ENCODE data around the gene AKAP6. TPM values are rescaled to one million over a fixed set of nuclear protein-coding genes. Genes with fewer than 3 reads are reported as not detected.

Gene AKAP6
- total and polyA plus RNA-seq, 10 of the 15 experiments (the other 5 are each of a cell fraction or from before 2014, with no cell fraction given), result 0.35 to 5.9 (median 2.2) TPM

DNA sequence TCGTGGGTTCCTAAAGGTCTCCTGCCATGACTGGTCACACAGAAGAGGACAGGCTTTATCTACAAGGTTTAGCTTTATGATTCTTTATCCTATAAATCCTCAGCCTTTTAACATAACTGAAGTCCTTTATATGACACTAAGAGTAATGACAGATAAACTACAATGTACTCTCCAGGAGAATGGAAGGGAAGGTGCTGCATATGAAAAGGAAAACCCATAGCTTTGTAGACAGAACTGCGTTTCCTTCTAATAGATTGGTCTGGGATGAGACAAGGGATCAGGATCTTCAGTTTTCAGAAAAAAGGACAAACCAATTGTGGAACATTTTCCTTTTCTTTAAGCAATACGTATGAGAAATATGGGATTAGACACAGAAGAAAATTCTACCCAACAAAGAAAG lies 408.5 kb downstream of the AKAP6 start:
- Histone ChIP-seq H3K4me3 (no peak overlapping the region), H3K4me2 (ENCODE audit: control insufficient read depth, insufficient read depth) (no peak overlapping the region), H3K9ac (ENCODE audit: control insufficient read depth, insufficient read depth, low read length) (no peak overlapping the region), H2AFZ (ENCODE audit: control insufficient read depth, low read depth, low read length) (no peak overlapping the region), H3K27ac (ENCODE audit: control insufficient read depth, insufficient read depth) (no peak overlapping the region), H3K9me3 (replicated peaks; ENCODE audit: control insufficient read depth, insufficient read depth, low read length) (no peaks in the 10 kb centered on the region), H3K36me3 (ENCODE audit: control insufficient read depth in 2 of 2, insufficient read depth in 2 of 2, low read length in 1 of 2) (no peaks in the 10 kb centered on the region), H3K79me2 (ENCODE audit: control insufficient read depth, insufficient read depth, low read length) (no peaks in the 10 kb centered on the region), H4K20me1 (ENCODE audit: control insufficient read depth, insufficient read depth) (no peaks in the 10 kb centered on the region), H3K27me3 (replicated peaks in 1 of 2; ENCODE audit: control insufficient read depth in 2 of 2, insufficient read depth in 2 of 2, low read length in 1 of 2) (no peaks in the 10 kb centered on the region), H3K4me1 (ENCODE audit: control insufficient read depth, insufficient read depth, low read length) (no peaks in the 10 kb centered on the region)
- intact Hi-C loops (cut with micrococcal nuclease; ENCODE audit: unreplicated experiment), result no loop called here
- FAIRE-seq, result no peak
- ChIA-PET POLR2A (no interaction called here), CTCF (no interaction called here), RAD21 (ENCODE audit: unreplicated experiment) (no interaction called here), SMC1A (ENCODE audit: uncharacterized antibody, unreplicated experiment) (no interaction called here)
- DNase-seq (ENCODE audit: low read depth, low spot score), result no peak
- in situ Hi-C loops (cut with MboI), result no loop called here
- WGBS (ENCODE audit: insufficient coverage, insufficient replicate concordance, low lambda C conversion rate, missing lambda C conversion rate), result 2% methylated on average over 3 of the region's 3 CpGs
- no TSS peak for BruUV-seq (replicated peaks)
- ATAC-seq, result no peak
- TF ChIP-seq CHD4 (IDR thresholded peaks at IDR 0.05) (no peak), HDGF (IDR thresholded peaks at IDR 0.05) (no peak), JUNB (IDR thresholded peaks at IDR 0.05) (no peak), POLR2AphosphoS2 (IDR thresholded peaks at IDR 0.05; ENCODE audit: low read depth, low read length) (no peak), RBBP5 (conservative IDR thresholded peaks at IDR 0.05) (no peak), ATF7 (IDR thresholded peaks at IDR 0.05; ENCODE audit: low read depth) (no peak), CEBPB (IDR thresholded peaks at IDR 0.05; ENCODE audit: borderline replicate concordance in 1 of 2, low read depth in 2 of 2, low read length in 2 of 2) (no peak), NR2C1 (IDR thresholded peaks at IDR 0.05) (no peak), IRF4 (IDR thresholded peaks at IDR 0.05; ENCODE audit: low read depth, low read length) (no peak), RAD51 (IDR thresholded peaks at IDR 0.05) (no peak), ZSCAN29 (IDR thresholded peaks at IDR 0.05) (no peak), EGR1 (IDR thresholded peaks at IDR 0.05; ENCODE audit: borderline replicate concordance in 1 of 2, low read depth in 2 of 2, low read length in 2 of 2) (no peak), NBN (IDR thresholded peaks at IDR 0.05) (no peak), HDAC2 (IDR thresholded peaks at IDR 0.05) (no peak)
- TF ChIP-seq, protein P1, sequence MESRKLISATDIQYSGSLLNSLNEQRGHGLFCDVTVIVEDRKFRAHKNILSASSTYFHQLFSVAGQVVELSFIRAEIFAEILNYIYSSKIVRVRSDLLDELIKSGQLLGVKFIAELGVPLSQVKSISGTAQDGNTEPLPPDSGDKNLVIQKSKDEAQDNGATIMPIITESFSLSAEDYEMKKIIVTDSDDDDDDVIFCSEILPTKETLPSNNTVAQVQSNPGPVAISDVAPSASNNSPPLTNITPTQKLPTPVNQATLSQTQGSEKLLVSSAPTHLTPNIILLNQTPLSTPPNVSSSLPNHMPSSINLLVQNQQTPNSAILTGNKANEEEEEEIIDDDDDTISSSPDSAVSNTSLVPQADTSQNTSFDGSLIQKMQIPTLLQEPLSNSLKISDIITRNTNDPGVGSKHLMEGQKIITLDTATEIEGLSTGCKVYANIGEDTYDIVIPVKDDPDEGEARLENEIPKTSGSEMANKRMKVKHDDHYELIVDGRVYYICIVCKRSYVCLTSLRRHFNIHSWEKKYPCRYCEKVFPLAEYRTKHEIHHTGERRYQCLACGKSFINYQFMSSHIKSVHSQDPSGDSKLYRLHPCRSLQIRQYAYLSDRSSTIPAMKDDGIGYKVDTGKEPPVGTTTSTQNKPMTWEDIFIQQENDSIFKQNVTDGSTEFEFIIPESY (IDR thresholded peaks at IDR 0.05), result no peak
- TF ChIP-seq, protein P2, sequence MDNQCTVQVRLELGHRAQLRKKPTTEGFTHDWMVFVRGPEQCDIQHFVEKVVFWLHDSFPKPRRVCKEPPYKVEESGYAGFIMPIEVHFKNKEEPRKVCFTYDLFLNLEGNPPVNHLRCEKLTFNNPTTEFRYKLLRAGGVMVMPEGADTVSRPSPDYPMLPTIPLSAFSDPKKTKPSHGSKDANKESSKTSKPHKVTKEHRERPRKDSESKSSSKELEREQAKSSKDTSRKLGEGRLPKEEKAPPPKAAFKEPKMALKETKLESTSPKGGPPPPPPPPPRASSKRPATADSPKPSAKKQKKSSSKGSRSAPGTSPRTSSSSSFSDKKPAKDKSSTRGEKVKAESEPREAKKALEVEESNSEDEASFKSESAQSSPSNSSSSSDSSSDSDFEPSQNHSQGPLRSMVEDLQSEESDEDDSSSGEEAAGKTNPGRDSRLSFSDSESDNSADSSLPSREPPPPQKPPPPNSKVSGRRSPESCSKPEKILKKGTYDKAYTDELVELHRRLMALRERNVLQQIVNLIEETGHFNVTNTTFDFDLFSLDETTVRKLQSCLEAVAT (IDR thresholded peaks at IDR 0.05), result no peak
- TF ChIP-seq, protein P3, sequence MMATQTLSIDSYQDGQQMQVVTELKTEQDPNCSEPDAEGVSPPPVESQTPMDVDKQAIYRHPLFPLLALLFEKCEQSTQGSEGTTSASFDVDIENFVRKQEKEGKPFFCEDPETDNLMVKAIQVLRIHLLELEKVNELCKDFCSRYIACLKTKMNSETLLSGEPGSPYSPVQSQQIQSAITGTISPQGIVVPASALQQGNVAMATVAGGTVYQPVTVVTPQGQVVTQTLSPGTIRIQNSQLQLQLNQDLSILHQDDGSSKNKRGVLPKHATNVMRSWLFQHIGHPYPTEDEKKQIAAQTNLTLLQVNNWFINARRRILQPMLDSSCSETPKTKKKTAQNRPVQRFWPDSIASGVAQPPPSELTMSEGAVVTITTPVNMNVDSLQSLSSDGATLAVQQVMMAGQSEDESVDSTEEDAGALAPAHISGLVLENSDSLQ (IDR thresholded peaks at IDR 0.05), result no peak
- TF ChIP-seq, protein P4, sequence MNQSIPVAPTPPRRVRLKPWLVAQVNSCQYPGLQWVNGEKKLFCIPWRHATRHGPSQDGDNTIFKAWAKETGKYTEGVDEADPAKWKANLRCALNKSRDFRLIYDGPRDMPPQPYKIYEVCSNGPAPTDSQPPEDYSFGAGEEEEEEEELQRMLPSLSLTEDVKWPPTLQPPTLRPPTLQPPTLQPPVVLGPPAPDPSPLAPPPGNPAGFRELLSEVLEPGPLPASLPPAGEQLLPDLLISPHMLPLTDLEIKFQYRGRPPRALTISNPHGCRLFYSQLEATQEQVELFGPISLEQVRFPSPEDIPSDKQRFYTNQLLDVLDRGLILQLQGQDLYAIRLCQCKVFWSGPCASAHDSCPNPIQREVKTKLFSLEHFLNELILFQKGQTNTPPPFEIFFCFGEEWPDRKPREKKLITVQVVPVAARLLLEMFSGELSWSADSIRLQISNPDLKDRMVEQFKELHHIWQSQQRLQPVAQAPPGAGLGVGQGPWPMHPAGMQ (IDR thresholded peaks at IDR 0.05; ENCODE audit: borderline replicate concordance), result no peak
- TF ChIP-seq, protein P5, sequence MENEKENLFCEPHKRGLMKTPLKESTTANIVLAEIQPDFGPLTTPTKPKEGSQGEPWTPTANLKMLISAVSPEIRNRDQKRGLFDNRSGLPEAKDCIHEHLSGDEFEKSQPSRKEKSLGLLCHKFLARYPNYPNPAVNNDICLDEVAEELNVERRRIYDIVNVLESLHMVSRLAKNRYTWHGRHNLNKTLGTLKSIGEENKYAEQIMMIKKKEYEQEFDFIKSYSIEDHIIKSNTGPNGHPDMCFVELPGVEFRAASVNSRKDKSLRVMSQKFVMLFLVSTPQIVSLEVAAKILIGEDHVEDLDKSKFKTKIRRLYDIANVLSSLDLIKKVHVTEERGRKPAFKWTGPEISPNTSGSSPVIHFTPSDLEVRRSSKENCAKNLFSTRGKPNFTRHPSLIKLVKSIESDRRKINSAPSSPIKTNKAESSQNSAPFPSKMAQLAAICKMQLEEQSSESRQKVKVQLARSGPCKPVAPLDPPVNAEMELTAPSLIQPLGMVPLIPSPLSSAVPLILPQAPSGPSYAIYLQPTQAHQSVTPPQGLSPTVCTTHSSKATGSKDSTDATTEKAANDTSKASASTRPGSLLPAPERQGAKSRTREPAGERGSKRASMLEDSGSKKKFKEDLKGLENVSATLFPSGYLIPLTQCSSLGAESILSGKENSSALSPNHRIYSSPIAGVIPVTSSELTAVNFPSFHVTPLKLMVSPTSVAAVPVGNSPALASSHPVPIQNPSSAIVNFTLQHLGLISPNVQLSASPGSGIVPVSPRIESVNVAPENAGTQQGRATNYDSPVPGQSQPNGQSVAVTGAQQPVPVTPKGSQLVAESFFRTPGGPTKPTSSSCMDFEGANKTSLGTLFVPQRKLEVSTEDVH (IDR thresholded peaks at IDR 0.05; ENCODE audit: low read depth, partially characterized antibody), result no peak
